HG02678 (cell line): ENCODE results near the gene PDX1.
"Not testable (repeated sequence)": the region's sequence is repeated elsewhere in the genome, so short reads cannot be mapped to it uniquely, and the experiment has no call there.

ENCODE experiments used
- ATAC-seq: cut with Tn5 transposase; IDR thresholded peaks from one replicate; pipeline ENCODE4 v1.9.1; 2021; ENCODE audit warnings: mild to moderate bottlenecking, moderate library complexity; ENCODE audit not compliant: unreplicated experiment

PDX1 gene

GRCh38 chr13:27954406-27954851 lies 34.6 kb downstream of the PDX1 start:
- ATAC-seq: peak; percentile 32

- ATAC-seq: no peak
These were observed 35.3 kb downstream of the PDX1 start for GRCh38 chr13:27955014-27955591.

- ATAC-seq: no peak
These were observed 36.9 kb downstream of the PDX1 start for GRCh38 chr13:27956576-27957300.

- ATAC-seq: no peak
These were observed 40.2 kb downstream of the PDX1 start for GRCh38 chr13:27959976-27960361.

GRCh38 chr13:27960362-27961226 lies 40.8 kb downstream of the PDX1 start:
- ATAC-seq: no peak

GRCh38 chr13:27961227-27962085 lies 41.7 kb downstream of the PDX1 start:
- no peak for ATAC-seq

- ATAC-seq: no peak
These were observed 42.5 kb downstream of the PDX1 start for GRCh38 chr13:27962128-27962841.

GRCh38 chr13:27962982-27963381 lies 43.2 kb downstream of the PDX1 start:
- ATAC-seq: no peak

- no peak for ATAC-seq
These were observed 43.7 kb downstream of the PDX1 start for GRCh38 chr13:27963491-27963890.

- not testable (repeated sequence) for ATAC-seq
These were observed 44.4 kb downstream of the PDX1 start for GRCh38 chr13:27964206-27964605.

GRCh38 chr13:27964741-27965323 lies 45.0 kb downstream of the PDX1 start:
- ATAC-seq: no peak

- ATAC-seq: no peak
These were observed 45.5 kb downstream of the PDX1 start for GRCh38 chr13:27965343-27965739.

GRCh38 chr13:27965740-27966640 lies 46.2 kb downstream of the PDX1 start:
- no peak for ATAC-seq

- no peak for ATAC-seq
These were observed 46.9 kb downstream of the PDX1 start for GRCh38 chr13:27966641-27967202.

- no peak for ATAC-seq
These were observed 47.5 kb downstream of the PDX1 start for GRCh38 chr13:27967203-27967735.

GRCh38 chr13:27967736-27968315 lies 48.0 kb downstream of the PDX1 start:
- ATAC-seq: no peak

GRCh38 chr13:27968316-27969081 lies 48.7 kb downstream of the PDX1 start:
- ATAC-seq: no peak
